Lower lobe of right lung (tissue), 2 donors: Measurements from ENCODE around the gene NFIC. TPM values are rescaled to one million over a fixed set of nuclear protein-coding genes. Genes with fewer than 3 reads are reported as not detected.

Source experiments
- ATAC-seq, 2 donors: fragments of 200-7000 bp; cut with Tn5 transposase; one replicate each; pipeline ENCODE4 v1.9.1; 2020 to 2022; ENCODE audit warnings: mild to moderate bottlenecking in 2 of 2, moderate library complexity in 2 of 2
- DNase-seq: peaks from one replicate; pipeline ENCODE4 v3.0.0-alpha.2; 2020
- H3K27ac ChIP-seq: fragments of 200-600 bp; one replicate; pipeline ENCODE4 v1.8.0; 2022
- H3K27me3 ChIP-seq: fragments of 200-600 bp; one replicate; pipeline ENCODE4 v1.8.0; 2022; ENCODE audit warnings: low read depth
- H3K36me3 ChIP-seq: fragments of 200-600 bp; one replicate; pipeline ENCODE4 v1.8.0; 2022; ENCODE audit warnings: mild to moderate bottlenecking
- H3K4me1 ChIP-seq: fragments of 200-600 bp; one replicate; pipeline ENCODE4 v1.8.0; 2022
- H3K4me3 ChIP-seq: fragments of 200-600 bp; one replicate; pipeline ENCODE4 v1.8.0; 2022; ENCODE audit warnings: mild to moderate bottlenecking
- H3K9me3 ChIP-seq: fragments of 200-600 bp; one replicate; pipeline ENCODE4 v1.8.0; 2022
- intact Hi-C: fragments of 100-400 bp; cut with DNase I; formaldehyde crosslinking; loops from one replicate; pipeline ENCODE4 v1.11.0; 2022
- total RNA-seq: library from RNA; stranded (reverse); fragmentation: NEBNext Ultra II Directional; extraction: Animal tissue kit (Norgen Biotek cat#: 25700); gene quantifications from one replicate; pipeline ENCODE4 v1.2.1, GENCODE V29; 2021
- TF ChIP-seq, protein P1 (sequence below): fragments of 200-600 bp; IDR thresholded peaks from one replicate; pipeline ENCODE4 v1.8.0; 2022; ENCODE audit warnings: antibody characterized with exemption, mild to moderate bottlenecking
- donor health status: DM: no; HTN: yes; CAD: no; lungs with severe emphysema.

NFIC gene
- total RNA-seq, 1 donor from 2014 or later: 132 TPM

DNA sequence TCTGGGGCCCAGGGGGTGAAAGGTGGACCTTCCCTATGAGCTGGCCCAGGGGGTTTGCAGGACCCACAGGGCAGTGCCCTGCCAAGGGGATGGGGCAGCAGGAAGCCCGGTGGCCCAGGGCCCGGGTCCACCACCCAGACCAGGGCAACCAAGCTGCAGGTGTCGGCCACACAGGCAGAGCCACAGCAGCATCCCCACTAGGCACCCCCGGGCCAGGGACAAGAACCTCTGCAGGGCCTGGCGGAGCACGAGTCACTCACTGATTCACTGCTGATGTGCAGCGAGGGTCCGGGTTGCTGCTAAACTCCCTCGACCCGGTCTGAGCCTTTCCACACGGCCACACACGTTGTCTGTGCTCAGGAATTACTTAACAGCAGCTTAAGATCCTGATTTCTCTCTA, 148.5 kb downstream of the NFIC start:
- no peak for ATAC-seq

GRCh38 chr19:3515891-3516422, 149.6 kb downstream of the NFIC start:
- TF ChIP-seq, protein P1, sequence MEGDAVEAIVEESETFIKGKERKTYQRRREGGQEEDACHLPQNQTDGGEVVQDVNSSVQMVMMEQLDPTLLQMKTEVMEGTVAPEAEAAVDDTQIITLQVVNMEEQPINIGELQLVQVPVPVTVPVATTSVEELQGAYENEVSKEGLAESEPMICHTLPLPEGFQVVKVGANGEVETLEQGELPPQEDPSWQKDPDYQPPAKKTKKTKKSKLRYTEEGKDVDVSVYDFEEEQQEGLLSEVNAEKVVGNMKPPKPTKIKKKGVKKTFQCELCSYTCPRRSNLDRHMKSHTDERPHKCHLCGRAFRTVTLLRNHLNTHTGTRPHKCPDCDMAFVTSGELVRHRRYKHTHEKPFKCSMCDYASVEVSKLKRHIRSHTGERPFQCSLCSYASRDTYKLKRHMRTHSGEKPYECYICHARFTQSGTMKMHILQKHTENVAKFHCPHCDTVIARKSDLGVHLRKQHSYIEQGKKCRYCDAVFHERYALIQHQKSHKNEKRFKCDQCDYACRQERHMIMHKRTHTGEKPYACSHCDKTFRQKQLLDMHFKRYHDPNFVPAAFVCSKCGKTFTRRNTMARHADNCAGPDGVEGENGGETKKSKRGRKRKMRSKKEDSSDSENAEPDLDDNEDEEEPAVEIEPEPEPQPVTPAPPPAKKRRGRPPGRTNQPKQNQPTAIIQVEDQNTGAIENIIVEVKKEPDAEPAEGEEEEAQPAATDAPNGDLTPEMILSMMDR: no peak
- intact Hi-C loops: no loop called here
- no peak overlapping the region for H3K27ac ChIP-seq
- no peak overlapping the region for H3K4me3 ChIP-seq
- H3K36me3 ChIP-seq: peaks cover 39% of the 10 kb centered on the region
- no peaks in the 10 kb centered on the region for H3K9me3 ChIP-seq
- H3K27me3 ChIP-seq: no peaks in the 10 kb centered on the region
- DNase-seq: no peak
- peaks cover 18% of the 10 kb centered on the region for H3K4me1 ChIP-seq
- ATAC-seq: no peak

More for the DNA sequence above, 148.5 kb downstream of the NFIC start:
- H3K36me3 ChIP-seq: peaks cover 44% of the 10 kb centered on the region
- H3K27ac ChIP-seq: no peak overlapping the region
- H3K4me3 ChIP-seq: no peak overlapping the region
- no peak for DNase-seq
- TF ChIP-seq, protein P1: no peak
- intact Hi-C loops: no loop called here
- no peaks in the 10 kb centered on the region for H3K9me3 ChIP-seq
- H3K27me3 ChIP-seq: no peaks in the 10 kb centered on the region
- peaks cover 18% of the 10 kb centered on the region for H3K4me1 ChIP-seq

GRCh38 chr19:3516675-3517207, 150.4 kb downstream of the NFIC start:
- Histone ChIP-seq H3K27ac (no peak overlapping the region), H3K9me3 (no peaks in the 10 kb centered on the region), H3K36me3 (peaks cover 31% of the 10 kb centered on the region), H3K4me3 (no peak overlapping the region), H3K27me3 (no peaks in the 10 kb centered on the region), H3K4me1 (peaks cover 18% of the 10 kb centered on the region)
- DNase-seq (no peak), ATAC-seq (no peak)
- intact Hi-C loops: no loop called here
- TF ChIP-seq, protein P1: no peak

GRCh38 chr19:3517638-3518037, 151.3 kb downstream of the NFIC start:
- Histone ChIP-seq H3K27me3 (no peaks in the 10 kb centered on the region), H3K4me3 (no peak overlapping the region), H3K27ac (no peak overlapping the region), H3K4me1 (peaks cover 18% of the 10 kb centered on the region), H3K9me3 (no peaks in the 10 kb centered on the region), H3K36me3 (peaks cover 34% of the 10 kb centered on the region)
- ATAC-seq (no peak), DNase-seq (no peak)
- intact Hi-C loops: no loop called here
- TF ChIP-seq, protein P1: no peak

GRCh38 chr19:3518255-3518654, 151.9 kb downstream of the NFIC start:
- ATAC-seq: no peak
- Histone ChIP-seq H3K27me3 (no peaks in the 10 kb centered on the region), H3K4me3 (no peak overlapping the region), H3K27ac (no peak overlapping the region), H3K36me3 (peaks cover 40% of the 10 kb centered on the region), H3K4me1 (peaks cover 18% of the 10 kb centered on the region), H3K9me3 (no peaks in the 10 kb centered on the region)
- TF ChIP-seq, protein P1: no peak
- no peak for DNase-seq
- intact Hi-C loops: no loop called here
